Measurements from ENCODE around the gene TBC1D14.
"Not testable (repeated sequence)": the region's sequence is repeated elsewhere in the genome, so short reads cannot be mapped to it uniquely, and the experiment has no call there.

TBC1D14 gene

GRCh38 chr4:6910960-6911874 is 1.6 kb downstream of the TBC1D14 start:
- DNase-seq, result no peak

DNA sequence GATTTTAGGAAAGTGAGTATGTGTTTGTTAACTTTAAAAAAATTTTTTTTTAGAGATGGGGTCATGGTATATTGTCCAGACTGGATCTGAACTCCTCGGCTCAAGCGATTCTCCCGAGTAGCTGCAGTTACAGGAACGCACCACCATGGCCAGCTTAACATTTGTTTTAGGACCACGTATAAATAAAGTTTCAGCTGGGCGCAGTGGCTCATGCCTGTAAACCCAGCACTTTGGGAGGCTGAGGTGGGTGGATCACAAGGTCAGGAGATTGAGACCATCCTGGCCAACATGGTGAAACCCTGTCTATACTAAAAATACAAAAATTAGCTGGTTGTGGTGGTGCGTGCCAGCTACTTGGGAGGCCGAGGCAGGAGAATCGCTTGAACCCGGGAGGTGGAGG is 2.3 kb downstream of the TBC1D14 start:
- DNase-seq, result not testable (repeated sequence)

DNA sequence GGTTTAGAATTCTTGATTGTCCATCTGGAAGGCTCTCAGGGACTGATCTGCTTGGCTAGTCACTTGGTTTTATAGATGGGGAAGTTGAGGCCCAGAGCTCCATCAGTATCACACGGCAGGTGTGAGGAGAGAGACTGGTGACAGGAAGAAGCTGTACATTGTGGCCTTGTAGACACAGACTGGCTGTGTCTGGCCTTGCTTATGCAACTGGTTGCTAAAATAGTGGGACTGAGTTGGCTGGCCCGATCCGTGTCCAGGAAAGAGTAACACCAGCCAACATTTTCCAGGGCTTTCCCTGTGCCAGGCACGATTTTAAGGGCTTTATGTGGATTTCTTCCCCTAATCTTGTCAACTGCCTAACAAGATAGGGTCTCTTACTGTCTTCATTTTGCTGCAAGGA is 2.8 kb downstream of the TBC1D14 start:
- no peak for DNase-seq

GRCh38 chr4:6913350-6913905 is 3.8 kb downstream of the TBC1D14 start:
- no peak for DNase-seq

DNA sequence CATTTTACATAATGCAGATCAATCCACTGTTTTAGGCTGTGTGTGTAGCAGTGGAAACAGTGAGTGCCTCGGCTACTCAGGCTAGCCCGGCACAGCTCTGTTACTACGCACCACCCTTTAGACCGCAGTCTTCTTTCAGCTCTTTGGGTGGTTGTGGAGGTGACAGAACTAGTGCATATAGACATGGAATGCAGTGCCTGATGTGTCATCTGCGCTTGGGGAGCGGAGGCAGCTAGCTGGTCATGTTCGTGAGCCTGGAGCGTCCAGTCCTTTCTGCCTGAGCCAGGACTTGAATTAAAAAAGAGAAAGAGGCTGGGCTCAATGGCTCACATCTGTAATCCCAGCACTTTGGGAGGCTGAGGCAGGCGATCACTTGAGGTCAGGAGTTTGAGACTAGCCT is 4.8 kb downstream of the TBC1D14 start:
- DNase-seq, result no peak

GRCh38 chr4:6915041-6916005 is 5.7 kb downstream of the TBC1D14 start:
- no peak for DNase-seq

DNA sequence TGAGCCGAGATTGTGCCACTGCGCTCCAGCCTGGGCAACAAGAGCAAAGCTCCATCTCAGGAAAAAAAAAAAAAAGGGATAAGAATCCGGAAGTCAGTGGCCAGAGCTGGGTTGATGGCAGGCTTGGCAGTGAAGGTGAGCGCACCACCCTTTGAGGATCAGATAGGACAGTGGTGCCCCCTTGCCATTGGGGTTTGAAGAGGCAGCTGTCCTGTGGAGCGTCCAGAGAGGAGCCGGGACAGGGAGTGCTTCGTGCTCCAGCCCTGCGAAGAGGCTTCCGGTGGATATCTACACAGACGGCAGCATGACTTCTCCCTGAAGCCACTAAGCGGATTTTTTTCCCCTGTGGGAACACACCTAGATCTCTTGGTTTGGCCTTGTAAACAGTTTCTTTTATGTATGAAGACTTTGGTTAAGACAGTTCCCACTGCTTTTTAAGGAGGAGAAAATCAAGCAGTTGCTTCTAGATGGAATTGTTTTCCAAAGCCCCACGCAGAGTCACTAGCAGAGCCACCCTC is 6.5 kb downstream of the TBC1D14 start:
- no peak for DNase-seq

GRCh38 chr4:6916587-6917460 is 7.2 kb downstream of the TBC1D14 start:
- DNase-seq, result no peak

GRCh38 chr4:6917461-6918271 is 8.0 kb downstream of the TBC1D14 start:
- no peak for DNase-seq

DNA sequence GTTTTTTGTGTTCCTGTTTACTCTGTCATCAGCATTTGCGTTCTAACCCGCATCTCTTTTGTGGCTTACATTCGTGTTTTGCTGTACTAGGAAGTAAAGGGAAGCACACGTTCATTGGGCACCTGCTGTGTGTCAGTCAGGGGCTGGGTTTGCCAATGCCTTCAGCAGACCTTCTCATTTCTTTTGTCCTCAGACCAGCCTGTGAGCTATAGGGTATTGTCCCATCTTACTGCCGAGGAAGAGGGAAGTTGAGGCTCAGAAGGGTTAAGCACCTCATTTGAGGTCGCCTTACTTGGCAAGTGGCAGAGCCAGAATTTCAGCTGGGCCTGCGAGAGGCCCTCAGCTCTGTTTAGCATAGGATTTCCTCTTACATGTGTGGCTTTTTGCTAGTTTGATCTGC is 8.7 kb downstream of the TBC1D14 start:
- no peak for DNase-seq

- no peak for DNase-seq
These were observed 10.5 kb downstream of the TBC1D14 start for GRCh38 chr4:6920171-6920570.

- DNase-seq, result no peak
These were observed 13.9 kb downstream of the TBC1D14 start for GRCh38 chr4:6923507-6923906.

DNA sequence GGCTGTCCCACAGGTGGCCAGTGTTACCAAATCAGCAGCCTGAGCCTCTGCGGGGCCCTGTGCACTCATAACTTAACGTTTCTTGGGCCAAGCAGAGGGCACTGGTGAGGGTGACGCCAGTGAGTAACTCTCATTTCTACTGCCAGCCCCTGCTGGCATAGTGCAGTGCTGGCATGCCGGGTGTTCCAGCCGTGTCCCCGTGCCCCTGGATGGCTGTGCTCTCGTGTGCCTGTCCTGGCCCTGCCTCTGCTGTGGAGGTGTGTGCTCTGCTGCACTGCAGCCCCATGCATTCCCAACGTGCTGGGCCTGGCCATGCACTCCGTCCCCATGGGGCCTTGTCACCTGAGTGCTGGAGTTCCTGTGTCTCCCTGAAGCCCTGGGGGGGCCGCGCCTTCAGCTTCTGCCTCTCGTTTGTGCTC is 14.7 kb downstream of the TBC1D14 start:
- DNase-seq, result no peak

- no peak for DNase-seq
These were observed 15.8 kb downstream of the TBC1D14 start for GRCh38 chr4:6925357-6925836.

DNA sequence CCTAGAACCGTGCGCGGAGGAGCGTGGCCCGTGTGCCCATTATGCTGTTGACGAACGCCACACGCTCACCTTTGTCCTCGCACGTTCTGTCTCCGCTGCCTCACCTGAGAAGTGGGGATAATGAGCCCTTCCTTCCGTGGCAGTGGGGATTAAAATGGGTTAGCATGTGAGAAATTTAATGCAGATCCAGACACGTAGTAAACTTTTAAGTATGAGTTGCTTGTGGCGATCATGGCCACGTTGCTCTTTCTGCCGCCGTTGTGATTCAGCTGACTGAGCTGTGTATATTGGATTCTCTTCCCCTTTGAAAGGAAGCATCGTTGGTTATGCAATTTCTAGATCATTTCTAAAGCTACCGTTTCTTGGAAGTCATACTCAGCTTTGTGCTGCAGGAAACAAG is 16.5 kb downstream of the TBC1D14 start:
- DNase-seq, result no peak

DNA sequence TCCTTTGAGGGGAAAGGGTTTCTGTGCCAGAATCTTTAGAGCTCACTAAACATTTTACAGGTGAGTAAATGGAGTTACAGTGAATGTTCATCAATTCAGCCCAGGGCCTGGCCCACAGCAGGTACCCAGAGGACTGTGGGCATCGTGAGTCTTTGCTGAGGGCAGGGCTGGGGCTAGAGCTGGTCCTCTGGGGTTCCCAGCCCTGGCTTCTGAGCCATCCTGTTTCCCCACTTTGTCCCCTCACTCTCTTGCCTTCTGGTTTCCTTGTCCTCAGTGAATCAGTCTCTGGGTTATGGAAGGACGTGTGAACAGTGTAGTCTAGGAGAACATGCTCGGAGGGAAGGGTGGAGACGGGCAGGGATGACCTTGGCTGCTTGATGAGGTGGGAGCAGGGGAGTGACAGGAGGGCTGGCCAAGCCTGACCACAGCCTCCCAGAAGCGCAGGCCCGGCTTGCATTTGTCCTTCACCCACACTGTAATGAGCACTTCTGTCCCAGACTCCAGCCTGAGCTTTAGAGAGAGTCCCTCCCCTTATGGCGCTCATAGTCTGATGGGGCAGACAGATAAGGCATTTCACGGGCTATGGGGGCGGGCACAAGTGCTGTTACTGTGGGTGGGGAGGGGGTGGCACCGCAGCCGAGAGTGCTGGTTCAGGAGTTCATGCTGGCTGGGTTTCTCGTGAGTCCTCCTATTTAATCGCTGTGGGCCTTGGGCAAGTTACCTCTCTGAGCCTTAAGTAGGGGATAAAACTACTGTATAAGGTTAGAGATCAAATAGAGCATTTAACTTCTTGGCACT is 17.3 kb downstream of the TBC1D14 start:
- DNase-seq, result no peak

- DNase-seq, result no peak
These were observed 18.5 kb downstream of the TBC1D14 start for GRCh38 chr4:6928081-6928480.

- DNase-seq, result no peak
These were observed 19.7 kb downstream of the TBC1D14 start for GRCh38 chr4:6929339-6929811.

- no peak for DNase-seq
These were observed 20.3 kb downstream of the TBC1D14 start for GRCh38 chr4:6929812-6930464.
